Activated CD4-positive, alpha-beta T cell treated with anti-CD3 and anti-CD28 coated beads, Interleukin-2, amount 50 U/mL, for 16 hours (primary cell): ENCODE data around the gene CDHR2.
"Not testable (repeated sequence)": the region's sequence is repeated elsewhere in the genome, so short reads cannot be mapped to it uniquely, and the experiment has no call there.

Experiments
- DNase-seq: peaks from one replicate; pipeline ENCODE4 v3.0.0-alpha.2; 2020

Gene CDHR2

GRCh38 chr5:176542596-176543427, 6.3 kb upstream of the CDHR2 start:
- DNase-seq: no peak

GRCh38 chr5:176543428-176544182, 5.5 kb upstream of the CDHR2 start:
- peak; percentile 82 for DNase-seq

- DNase-seq: no peak
Observed at GRCh38 chr5:176545388-176545736, 3.8 kb upstream of the CDHR2 start.

- DNase-seq: no peak
Observed at GRCh38 chr5:176545737-176546509, 3.2 kb upstream of the CDHR2 start.

GRCh38 chr5:176547802-176548201, 1.3 kb upstream of the CDHR2 start:
- DNase-seq: no peak

GRCh38 chr5:176549871-176550270, 729 bp downstream of the CDHR2 start:
- no peak for DNase-seq

- DNase-seq: no peak
Observed at GRCh38 chr5:176550275-176550831, 1.2 kb downstream of the CDHR2 start.

- not testable (repeated sequence) for DNase-seq
Observed at GRCh38 chr5:176550937-176551336, 1.8 kb downstream of the CDHR2 start.

- no peak for DNase-seq
Observed at GRCh38 chr5:176552332-176552869, 3.3 kb downstream of the CDHR2 start.

GRCh38 chr5:176553260-176554085, 4.3 kb downstream of the CDHR2 start:
- no peak for DNase-seq

GRCh38 chr5:176557846-176558245, 8.7 kb downstream of the CDHR2 start:
- DNase-seq: no peak

- no peak for DNase-seq
Observed at GRCh38 chr5:176559683-176560082, 10.5 kb downstream of the CDHR2 start.

- DNase-seq: no peak
Observed at GRCh38 chr5:176560364-176560763, 11.2 kb downstream of the CDHR2 start.

- DNase-seq: no peak
Observed at GRCh38 chr5:176561259-176561658, 12.1 kb downstream of the CDHR2 start.

- DNase-seq: no peak
Observed at GRCh38 chr5:176562189-176562588, 13.0 kb downstream of the CDHR2 start.

GRCh38 chr5:176564002-176564401, 14.9 kb downstream of the CDHR2 start:
- DNase-seq: no peak

GRCh38 chr5:176565760-176566288, 16.7 kb downstream of the CDHR2 start:
- DNase-seq: no peak

- DNase-seq: no peak
Observed at GRCh38 chr5:176568657-176569056, 19.5 kb downstream of the CDHR2 start.

- no peak for DNase-seq
Observed at GRCh38 chr5:176570044-176570443, 20.9 kb downstream of the CDHR2 start.

GRCh38 chr5:176573564-176574296, 24.6 kb downstream of the CDHR2 start:
- DNase-seq: peak; percentile 69

- DNase-seq: no peak
Observed at GRCh38 chr5:176574297-176574591, 25.1 kb downstream of the CDHR2 start.
